ENCODE measurements around the gene IRF4.

- TF ChIP-seq ZNF121 (tag by site-specific recombination; IDR thresholded peaks at IDR 0.05) (no peak), ZNF274 (IDR thresholded peaks at IDR 0.05; ENCODE audit: low read length) (no peak), ZNF274 (tag by site-specific recombination; IDR thresholded peaks at IDR 0.05; ENCODE audit: borderline replicate concordance) (no peak), KLF9 (tag by site-specific recombination; IDR thresholded peaks at IDR 0.05; ENCODE audit: low read depth) (no peak), RBAK (tag by site-specific recombination; IDR thresholded peaks at IDR 0.05) (no peak), CTCF (tag by site-specific recombination; IDR thresholded peaks at IDR 0.05) (no peak), PRDM10 (tag by site-specific recombination; IDR thresholded peaks at IDR 0.05) (no peak), ZNF549 (tag by site-specific recombination; IDR thresholded peaks at IDR 0.05) (no peak), REST (tag by site-specific recombination; IDR thresholded peaks at IDR 0.05) (no peak), SCRT2 (tag by site-specific recombination; IDR thresholded peaks at IDR 0.05) (no peak), ZNF707 (tag by site-specific recombination; IDR thresholded peaks at IDR 0.05) (no peak), TCF7L2 (IDR thresholded peaks at IDR 0.05; ENCODE audit: borderline replicate concordance, low read depth, low read length) (no peak), ZBTB17 (tag by site-specific recombination; IDR thresholded peaks at IDR 0.05) (no peak)
Measured at GRCh38 chr6:354631-355280, 36.8 kb upstream of the IRF4 start.
